Stimulated activated CD4-positive, alpha-beta T cell treated with anti-CD3 and anti-CD28 coated beads, Interleukin-12 subunit alpha, Interleukin-12 subunit beta, amount 100 ng/mL, for 24 hours (primary cell): ENCODE results near the gene WNT2.
"Not testable (repeated sequence)": the region's sequence is repeated elsewhere in the genome, so short reads cannot be mapped to it uniquely, and the experiment has no call there.

Experiments used
- DNase-seq, 2 experiments: peaks; one replicate each; pipeline ENCODE4 v3.0.0-alpha.2; 2020; ENCODE audit warnings: low read depth in 2 of 2

WNT2 gene

DNA sequence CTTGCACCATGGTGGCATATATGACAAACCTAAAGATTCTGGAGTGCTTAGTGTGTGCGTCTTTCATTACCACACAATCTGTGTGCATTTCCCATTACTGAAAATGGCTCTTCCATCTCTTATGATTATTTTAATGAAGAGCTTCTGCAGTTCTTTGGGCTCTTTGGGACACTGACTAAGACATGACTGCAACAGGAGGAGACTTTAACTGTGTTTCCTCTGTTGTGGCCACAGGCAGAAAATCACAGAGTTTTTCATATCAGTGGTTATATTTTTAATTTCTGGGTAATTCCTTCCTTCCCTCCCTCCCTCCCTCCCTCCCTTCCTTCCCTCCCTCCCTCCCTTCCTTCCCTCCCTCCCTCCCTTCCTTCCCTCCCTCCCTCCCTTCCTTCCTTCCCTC lies 58.1 kb downstream of the WNT2 start:
- DNase-seq: no peak

DNA sequence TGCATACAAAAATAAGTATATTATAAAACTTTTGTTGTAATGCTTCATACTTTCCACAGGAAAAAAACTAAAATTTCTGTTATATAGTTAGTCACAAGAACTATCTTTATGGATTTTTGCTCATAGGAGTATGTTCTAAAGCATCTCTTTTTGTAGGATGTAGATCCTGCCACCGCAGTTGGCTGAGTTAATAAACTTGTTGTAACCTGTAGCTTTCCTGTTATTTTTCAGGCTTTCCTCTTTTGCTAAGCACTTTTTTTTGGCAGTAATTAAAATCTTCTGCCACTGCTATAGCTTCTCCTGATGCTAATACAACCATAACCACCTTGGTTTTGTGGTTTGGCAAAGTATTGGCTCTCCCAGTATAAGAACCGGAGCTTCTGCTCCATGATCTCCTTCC lies 60.3 kb downstream of the WNT2 start:
- DNase-seq: no peak

DNA sequence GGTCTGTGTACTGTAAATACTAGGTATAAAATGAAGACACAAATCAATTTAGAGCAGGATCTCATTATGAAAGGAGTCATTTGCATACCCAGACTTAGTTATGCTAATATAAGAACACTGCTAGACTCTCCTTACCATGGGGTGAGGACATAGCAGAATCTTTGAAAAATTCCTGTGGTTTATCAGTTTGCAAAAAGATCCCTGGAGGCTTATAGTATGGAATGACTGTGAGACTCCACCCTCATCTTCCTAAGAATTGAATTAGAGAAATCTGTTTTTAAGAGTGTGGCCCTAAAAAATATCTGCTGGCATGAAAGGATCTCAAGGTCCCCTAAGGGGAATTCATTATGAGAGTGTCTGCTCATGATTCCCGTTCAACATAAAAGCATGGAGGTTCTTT lies 63.2 kb downstream of the WNT2 start:
- no peak for DNase-seq

DNA sequence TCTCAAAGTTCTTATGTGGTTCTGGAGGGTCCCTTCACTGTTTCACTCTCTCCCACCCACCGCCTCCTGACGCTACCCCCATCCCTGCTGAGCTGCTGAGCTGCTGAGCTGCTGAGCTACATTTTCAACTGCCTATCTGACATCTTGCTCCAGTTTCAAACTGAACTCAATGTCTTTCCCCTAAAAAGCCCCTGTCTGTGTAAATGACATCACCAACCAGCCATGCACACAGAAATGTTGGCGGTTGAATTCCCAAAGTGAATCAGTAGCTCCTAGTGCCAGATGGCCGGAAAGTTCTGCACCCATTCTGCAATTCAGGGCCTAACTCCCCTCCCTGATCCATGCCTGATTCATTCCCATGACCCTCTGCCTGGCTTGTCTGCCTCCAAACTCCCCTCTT lies 71.2 kb downstream of the WNT2 start:
- no peak for DNase-seq

DNA sequence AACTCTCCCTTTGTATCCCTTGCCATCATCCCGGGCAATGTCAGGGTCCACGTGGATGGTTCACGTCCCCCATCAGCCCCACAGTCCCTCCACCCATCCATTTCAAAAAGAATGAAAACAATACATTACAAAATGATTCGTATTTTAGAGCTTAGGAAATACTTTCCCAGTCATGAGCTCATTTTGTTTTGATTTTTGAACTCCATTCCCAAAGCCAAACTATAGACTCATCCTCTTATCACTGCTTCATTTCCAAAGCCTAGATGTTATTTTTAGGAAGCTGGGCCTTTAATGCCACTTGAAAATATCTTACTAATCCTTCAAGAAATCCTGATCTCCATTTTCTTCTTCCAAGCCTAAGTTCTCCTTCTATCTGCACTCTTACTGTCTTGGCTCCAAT lies 72.1 kb downstream of the WNT2 start:
- DNase-seq: no peak

DNA sequence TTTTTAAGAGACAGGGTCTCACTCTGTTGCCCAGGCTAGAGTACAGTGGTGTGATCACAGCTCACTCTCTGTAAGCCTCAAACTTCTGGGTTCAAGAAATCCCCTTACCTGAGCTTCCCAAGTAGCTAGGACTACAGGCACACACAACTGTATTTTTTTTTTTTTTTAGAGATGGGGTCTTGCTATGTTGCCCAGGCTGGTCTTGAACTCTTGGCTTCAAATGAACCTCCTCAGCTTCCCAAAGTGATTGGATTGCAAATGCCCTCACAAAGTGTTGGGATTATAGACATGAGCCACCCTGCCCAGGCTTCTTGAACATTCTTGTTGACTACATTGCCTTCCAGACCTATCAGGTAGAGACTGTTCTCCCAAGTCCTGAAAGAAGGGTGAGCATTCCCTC lies 72.6 kb downstream of the WNT2 start:
- DNase-seq: no peak

DNA sequence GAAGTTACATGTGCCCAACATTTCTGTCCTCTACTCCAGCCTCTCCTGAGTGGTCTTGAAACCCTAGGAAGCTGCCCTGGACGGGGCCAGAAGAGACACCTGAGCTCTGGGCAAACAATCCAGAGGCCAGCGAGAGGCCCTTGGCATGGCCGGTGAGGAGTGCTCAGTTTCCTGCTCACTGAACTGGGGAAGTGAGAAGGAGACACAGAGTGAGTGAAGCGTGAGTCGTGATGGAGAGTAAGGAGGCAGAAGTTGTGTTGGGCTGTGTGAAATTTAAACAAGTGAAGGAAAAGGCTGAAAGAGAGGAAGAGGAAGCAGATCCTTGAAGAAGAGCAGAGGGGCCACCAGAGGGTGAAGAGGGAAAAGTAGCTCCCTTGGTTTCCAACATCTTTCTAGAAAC lies 73.2 kb downstream of the WNT2 start:
- DNase-seq: no peak

DNA sequence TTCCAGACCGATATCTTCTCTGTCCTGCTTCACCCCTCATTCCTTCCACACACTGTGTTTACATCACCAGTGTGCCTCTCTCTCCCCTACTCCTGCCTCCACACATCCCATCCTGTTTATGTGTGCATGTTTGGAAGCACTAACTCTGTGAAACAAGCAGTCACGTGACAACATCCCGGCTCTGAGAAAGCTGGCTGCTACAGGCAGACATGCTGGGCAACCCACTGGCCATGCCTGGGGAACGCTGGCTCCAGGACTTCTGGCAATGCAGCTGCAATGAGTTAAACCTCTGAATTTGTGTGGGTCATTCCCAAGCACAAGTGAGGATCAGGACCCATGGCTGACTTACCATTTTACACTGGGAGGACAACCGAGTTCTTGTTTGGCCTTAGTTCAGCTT lies 74.0 kb downstream of the WNT2 start:
- DNase-seq: no peak

DNA sequence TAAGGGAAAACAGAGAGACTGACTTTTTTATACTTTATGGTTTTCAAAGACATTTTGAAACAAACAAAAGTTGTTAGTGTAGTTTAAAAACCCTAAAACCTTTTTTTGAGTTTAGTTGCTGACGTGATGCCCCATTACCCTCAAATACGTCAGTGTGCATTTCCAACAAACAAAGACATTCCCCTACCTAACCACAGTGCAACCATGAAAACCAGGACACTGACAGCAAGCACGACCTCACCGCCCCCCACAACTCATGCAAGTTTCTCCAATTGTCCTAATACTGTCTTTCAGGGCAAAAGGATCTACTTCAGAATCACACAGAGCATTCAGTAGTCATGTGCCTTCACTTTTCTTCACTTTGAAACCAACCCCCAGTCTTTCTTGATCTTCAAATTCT lies 75.0 kb downstream of the WNT2 start:
- DNase-seq: no peak

DNA sequence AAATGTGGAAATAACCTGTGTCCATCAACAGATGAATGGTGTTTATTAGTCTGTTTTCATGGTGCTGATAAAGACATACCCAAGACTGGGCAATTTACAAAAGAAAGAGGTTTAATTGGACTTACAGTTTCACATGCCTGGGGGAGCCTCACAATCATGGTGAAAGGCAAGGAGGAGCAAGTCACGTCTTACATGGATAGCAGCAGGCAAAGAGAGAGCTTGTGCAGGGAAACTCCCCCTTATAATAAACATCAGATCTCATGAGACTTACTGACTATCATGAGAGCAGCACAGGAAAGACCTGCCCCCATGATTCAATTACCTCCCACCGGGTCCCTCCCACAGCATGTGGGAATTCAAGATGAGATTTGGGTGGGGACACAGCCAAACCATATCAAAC lies 77.2 kb downstream of the WNT2 start:
- not testable (repeated sequence) for DNase-seq

DNA sequence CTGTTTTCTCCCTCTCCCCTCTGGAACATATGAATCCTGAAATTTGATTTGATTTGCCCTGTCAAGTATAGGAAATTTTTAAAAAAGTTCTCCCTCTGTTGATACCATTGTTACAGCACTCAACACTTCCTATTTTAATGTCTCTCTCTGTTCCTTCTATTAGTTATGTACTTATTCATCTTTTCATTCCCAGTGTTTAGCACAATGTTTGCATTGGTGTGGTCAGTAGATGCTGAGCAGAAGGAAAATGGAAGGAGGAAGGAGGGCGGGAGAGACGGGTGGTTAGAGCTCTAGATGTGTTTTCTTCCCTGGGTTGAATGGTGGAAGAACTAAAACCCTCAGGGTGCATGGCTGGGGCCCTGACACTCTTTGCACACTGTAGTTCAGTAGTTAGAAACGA lies 79.5 kb downstream of the WNT2 start:
- no peak for DNase-seq

DNA sequence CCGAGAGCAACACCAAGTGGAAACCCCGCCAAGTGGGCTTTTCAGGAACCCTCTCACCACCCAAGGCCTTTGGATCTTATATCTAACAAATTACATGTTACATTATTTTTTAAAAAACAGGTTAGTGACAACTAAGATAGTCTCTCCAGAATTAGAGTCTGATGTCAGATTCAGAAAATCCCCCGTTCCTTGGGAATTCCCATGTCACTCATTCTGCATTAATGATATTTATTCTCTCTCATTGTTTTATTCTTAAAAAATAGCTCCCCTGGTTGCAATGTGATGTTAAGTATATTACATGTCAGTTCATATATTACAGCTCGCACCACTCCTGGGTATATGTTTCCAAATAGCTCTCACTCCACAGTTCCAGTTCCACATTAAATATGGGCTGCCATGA lies 81.8 kb downstream of the WNT2 start:
- no peak for DNase-seq

DNA sequence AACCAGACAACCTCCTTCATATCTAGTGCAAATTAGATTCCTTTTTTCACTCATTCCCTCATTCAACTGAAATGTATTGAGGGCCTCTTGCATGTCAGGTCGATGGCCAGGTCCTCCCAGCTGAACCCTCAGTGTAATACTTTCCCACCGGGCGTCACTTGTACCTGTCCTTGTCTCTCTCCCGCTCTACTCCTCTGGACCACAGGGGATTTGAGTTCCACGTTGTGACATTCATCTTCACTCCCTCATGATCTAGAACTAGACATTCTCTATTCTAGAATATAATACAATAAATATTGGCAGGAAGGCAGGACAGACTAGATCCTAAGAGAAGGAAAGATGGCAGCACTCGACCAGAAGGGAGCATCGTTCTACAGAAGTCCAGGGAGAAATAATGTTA lies 83.9 kb downstream of the WNT2 start:
- no peak for DNase-seq

DNA sequence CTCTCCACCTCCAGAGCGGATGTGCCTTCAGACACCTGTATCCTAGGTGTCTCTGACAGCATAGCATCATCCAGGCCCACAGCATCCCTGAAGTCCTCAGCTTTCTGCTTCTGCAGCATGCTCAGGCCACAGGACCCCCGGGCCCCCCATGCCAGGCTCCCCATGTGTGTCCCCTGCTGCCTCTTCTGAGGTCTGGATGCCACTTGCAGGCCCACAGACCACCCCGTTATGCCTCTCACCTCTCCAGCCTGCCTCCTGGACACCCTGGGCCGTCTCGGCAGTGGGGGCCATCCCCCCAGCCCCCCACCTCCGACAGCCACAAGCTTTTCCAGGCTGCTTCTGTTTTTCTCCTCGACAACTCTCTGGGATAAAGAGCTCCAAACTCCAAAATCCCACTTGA lies 84.4 kb downstream of the WNT2 start:
- no peak for DNase-seq

DNA sequence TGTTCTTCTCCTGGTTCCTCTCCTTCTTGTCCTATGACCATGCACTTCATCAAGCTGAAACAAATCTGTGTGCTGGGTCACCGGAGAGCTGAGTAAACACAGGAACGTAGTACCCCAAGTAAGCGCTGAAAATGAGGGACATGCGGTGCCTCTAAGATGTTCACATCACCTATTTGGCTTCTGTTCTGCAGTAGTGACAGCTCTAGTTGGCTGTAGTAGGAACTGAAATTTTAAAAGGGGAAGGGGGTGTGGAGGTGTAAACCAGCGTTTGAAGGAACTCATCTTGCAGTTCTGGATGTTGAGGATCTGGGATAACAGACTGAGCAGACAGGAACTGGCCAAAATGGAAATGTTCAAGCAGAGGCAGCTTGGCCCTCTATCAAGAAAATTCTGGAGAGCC lies 85.2 kb downstream of the WNT2 start:
- DNase-seq: no peak

DNA sequence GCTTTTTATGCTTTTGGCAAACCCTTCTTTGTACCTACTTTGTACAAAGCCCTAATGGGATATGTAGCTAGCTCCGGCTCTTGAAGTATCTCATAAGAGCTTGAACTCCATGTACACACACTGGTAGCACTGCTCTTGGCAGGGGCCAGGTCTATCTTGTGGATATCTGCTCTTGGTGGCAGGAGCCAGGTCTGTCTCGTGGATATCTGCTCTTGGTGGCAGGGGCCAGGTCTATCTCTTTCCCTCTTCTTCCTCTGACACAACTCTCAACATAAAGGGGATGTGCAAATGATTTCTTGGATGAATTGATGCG lies 91.9 kb downstream of the WNT2 start:
- DNase-seq: no peak

DNA sequence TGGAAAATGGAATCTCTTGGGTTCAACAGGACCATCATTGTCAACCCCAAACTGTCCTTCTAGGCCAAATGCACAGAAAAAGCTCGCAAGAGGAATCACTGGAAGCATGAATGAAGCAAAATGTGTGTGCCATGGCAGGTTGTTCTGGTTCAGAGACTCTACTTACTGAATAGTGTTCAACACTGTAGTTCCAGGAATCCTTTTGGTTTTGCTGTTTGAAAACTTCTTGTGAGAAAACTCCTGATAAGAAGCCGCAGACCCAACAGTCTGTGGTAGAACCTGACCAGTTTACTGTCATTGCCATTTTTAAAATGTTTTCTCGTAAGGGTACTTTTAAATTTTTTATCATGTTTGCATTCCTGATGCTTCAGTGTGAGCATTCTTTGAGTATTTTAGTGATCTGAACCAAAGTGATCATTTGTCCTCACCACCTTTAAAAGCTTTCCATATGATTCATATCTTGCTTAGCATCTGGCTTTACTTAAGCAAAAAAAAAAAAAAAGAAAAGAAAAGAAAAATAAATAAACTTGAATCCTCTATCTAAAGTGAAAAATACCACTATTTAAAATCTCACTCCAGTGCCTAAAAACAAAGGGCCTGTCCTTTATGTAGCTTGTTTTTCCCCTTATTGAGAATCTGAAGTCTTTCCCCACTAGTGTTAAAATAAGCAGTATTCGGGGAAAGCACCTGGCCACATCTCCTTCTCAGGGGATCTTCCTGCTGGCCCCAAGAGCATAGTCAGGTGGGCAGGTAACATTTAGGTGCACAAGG lies 92.4 kb downstream of the WNT2 start:
- no peak for DNase-seq

DNA sequence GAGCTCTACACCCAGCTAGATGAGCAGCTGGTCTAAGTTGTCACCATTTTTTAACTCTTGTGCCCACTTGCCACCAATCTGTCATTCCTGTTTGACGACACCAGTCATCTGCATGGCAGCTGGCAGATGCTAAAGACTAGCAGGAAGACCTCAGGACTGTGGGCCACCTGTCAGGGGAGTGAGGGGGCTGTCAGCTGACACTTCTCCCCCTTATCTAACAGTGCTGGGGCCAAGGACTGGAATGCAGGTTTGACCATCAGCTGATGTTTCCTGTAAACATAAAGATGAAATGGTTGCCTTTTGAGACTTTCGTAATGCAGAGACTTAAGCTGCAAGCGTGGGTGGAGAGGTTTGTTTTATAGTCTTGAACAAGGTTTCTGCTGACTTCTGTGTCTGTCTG lies 93.5 kb downstream of the WNT2 start:
- no peak for DNase-seq

DNA sequence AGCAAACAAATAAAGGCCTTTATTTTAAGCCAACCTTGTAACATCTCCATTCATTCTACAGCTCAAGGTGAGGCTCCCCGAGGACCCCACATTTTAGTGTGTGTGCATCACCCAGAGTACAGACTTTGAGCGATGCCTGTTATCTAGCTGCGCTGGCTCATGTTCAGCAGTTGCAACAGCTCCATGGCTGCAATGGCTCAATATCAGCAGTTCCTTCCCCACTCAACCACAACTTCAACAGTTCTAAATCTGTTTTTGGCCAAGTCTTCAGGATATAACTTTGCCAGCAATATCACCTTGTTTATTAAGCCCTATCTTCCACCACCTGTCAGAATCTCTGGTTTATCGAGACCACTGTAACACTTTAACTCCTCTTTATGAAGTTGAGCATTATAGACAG lies 95.8 kb downstream of the WNT2 start:
- no peak for DNase-seq

DNA sequence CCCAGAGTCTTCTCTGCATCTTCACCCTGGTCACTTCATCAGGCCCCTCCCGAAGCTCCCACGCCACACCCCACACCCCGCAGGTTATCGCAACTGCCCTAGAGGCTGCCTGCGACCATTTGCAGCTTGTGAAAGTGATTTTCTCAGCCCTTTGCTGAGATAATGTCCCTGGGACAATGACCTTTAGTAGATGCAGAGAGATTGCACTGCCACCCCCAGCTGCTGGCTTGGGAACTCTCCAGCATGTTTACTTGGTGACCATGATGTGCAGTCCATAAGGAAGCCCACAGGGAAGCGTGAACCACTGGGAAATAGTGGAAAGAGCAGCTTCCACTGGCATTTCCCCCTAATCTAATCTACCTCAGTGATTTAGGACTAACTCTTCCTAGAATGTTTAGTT lies 97.3 kb downstream of the WNT2 start:
- no peak for DNase-seq
